ENCODE data around the gene NKTR.

GRCh38 chr3:42582474-42583070 lies 17.9 kb upstream of the NKTR start:
- 0 out of 2 replicates have a peak, but pooled peaks have one; percentile 20 for TF ChIP-seq CTCF (conservative IDR thresholded peaks at IDR 0.05; ENCODE audit: low read length)
- no peak for TF ChIP-seq EZH2phosphoT487 (IDR thresholded peaks at IDR 0.05; ENCODE audit: borderline replicate concordance, low read depth, low read length)
